Natural killer cell (primary cell): ENCODE data around the gene SLC44A3. TPM values are rescaled to one million over a fixed set of nuclear protein-coding genes. Genes with fewer than 3 reads are reported as not detected.

ENCODE experiments used
- ATAC-seq, 3 donors: fragments of 150-1000 bp in 2 of 3; fragments of 200-7000 bp in 1 of 3; cut with Tn5 transposase; 1 replicate in 1 of 3; 2 replicates in 2 of 3; pipeline ENCODE4 v1.10.0; 2021; ENCODE audit warnings: mild to moderate bottlenecking in 2 of 3, moderate library complexity in 2 of 3
- DNase-seq, 2 donors: peaks; one replicate each; pipeline versions ENCODE4 v3.0.0 to v3.0.0-alpha.2; 2013 to 2021; ENCODE audit warnings: mixed read lengths in 1 of 2
- H3K27ac ChIP-seq: one replicate; pipeline ENCODE4 v1.5.1; 2013; ENCODE audit warnings: mild to moderate bottlenecking, low read length
- H3K27me3 ChIP-seq: one replicate; pipeline ENCODE4 v1.6.1; 2013; ENCODE audit warnings: low read length; ENCODE audit not compliant: control insufficient read depth, insufficient read depth
- H3K36me3 ChIP-seq: one replicate; pipeline ENCODE4 v1.6.1; 2013; ENCODE audit warnings: low read length; ENCODE audit not compliant: control insufficient read depth, insufficient read depth
- H3K4me1 ChIP-seq: one replicate; pipeline ENCODE4 v1.6.1; 2013; ENCODE audit warnings: low read length; ENCODE audit not compliant: control insufficient read depth, insufficient read depth
- H3K4me3 ChIP-seq: one replicate; pipeline ENCODE4 v1.5.1; 2013; ENCODE audit warnings: low read length
- H3K9me3 ChIP-seq: one replicate; pipeline ENCODE4 v1.6.1; 2013; ENCODE audit warnings: low read length; ENCODE audit not compliant: control insufficient read depth, insufficient read depth
- H3K27ac Mint-ChIP-seq, 2 donors: one replicate each; pipeline ENCODE4 v1.8.0; 2022; ENCODE audit warnings: mild to moderate bottlenecking in 2 of 2, mixed read lengths in 2 of 2, moderate library complexity in 1 of 2
- H3K27me3 Mint-ChIP-seq, 2 donors: one replicate each; pipeline ENCODE4 v1.8.0; 2022; ENCODE audit warnings: low read depth in 2 of 2, mixed read lengths in 2 of 2
- H3K36me3 Mint-ChIP-seq: one replicate; pipeline ENCODE4 v1.8.0; 2022; ENCODE audit warnings: mixed read lengths
- H3K4me1 Mint-ChIP-seq, 2 donors: one replicate each; pipeline ENCODE4 v1.8.0; 2022; ENCODE audit warnings: mixed read lengths in 2 of 2
- H3K4me3 Mint-ChIP-seq: one replicate; pipeline ENCODE4 v1.8.0; 2022; ENCODE audit warnings: mild to moderate bottlenecking, moderate library complexity, mixed read lengths
- H3K9me3 Mint-ChIP-seq, 2 donors: one replicate each; pipeline ENCODE4 v1.8.0; 2022; ENCODE audit warnings: mixed read lengths in 2 of 2
- WGBS: methylation state at CpG from one replicate; pipeline ENCODE4 v1.1.7; 2013; ENCODE audit warnings: missing lambda C conversion rate; ENCODE audit not compliant: insufficient coverage; 5-methylcytosine and 5-hydroxymethylcytosine counted together
- intact Hi-C: fragments of 100-400 bp; cut with micrococcal nuclease; formaldehyde crosslinking; loops from one replicate; pipeline ENCODE4 v1.14.2; 2022
- total RNA-seq, 4 donors: library from RNA; stranded (reverse); fragments of 120-200 nt in 1 of 4; gene quantifications; one replicate each; pipeline versions ENCODE4 v1.2.3 to v1.2.4, GENCODE V29; 2013 to 2022
- TF ChIP-seq, protein P1 (sequence below): fragments of 200-600 bp; IDR thresholded peaks from one replicate; pipeline ENCODE4 v1.8.0; 2022; ENCODE audit warnings: antibody characterized with exemption

Gene SLC44A3
- total RNA-seq, 3 donors from 2014 or later (not counting 1 experiment from before 2014, with no cell fraction given) = 0.58 TPM; not detected in 2

DNA sequence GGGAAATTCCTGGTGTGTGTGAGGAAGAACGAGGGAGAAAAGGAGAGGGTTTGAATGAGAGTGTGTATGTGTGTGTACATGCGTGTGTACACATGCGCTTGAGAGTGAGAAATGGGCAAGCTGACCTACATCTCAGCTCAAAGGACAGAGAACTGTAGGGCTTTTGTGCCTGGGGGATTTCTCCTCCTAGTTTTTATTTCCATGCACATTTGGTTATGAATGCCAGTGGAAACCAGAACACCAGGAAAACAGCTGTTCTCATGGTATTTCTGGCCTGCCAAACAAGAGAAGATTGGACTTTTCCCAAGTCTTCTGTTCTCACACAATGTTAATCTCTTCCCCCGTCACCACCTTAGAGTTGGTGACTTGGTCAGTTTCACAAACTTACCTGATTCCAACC is 45.2 kb downstream of the SLC44A3 start:
- intact Hi-C loops = no loop called here
- no peak for ATAC-seq
- H3K27me3 Mint-ChIP-seq = peaks cover 9% of the 10 kb centered on the region in 2 donors

DNA sequence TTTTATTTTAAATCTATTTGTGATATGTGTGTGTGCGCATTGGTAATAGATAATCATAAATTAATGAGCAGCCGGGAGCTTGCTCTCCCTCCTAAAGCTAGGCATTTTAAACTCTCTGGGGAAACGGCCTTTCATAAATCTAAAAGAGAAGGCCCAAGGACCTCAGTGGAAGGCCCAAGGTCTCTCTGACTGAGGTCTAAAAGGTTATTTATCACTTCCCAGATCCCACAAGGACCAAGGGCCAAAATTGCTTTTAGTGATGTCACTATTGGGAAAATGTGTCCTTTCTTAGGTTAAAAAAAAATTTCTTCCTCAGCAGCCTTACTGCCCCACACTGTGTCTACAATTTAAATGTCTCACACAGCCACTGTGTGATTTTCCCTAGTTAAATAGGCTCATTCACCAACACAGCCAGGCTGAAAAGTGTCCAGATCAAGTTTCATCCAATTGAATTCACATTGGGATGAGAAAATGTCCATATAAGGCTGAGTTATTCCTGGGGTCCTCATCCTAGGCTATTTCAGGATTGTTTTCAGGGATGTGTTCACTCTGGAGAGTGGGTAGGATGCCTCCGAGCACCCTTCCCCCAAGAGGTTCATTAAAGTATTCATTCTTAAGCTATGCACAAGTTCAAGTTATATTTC is 46.1 kb downstream of the SLC44A3 start:
- 87% methylated on average over 3 of the region's 4 CpGs for WGBS
- H3K4me3 Mint-ChIP-seq = no peak overlapping the region
- no peak for ATAC-seq

More for the DNA sequence above, 45.2 kb downstream of the SLC44A3 start:
- Histone ChIP-seq H3K4me1 (no peaks in the 10 kb centered on the region), H3K27me3 (no peaks in the 10 kb centered on the region), H3K4me3 (no peak overlapping the region), H3K9me3 (no peaks in the 10 kb centered on the region), H3K36me3 (no peaks in the 10 kb centered on the region), H3K27ac (no peak overlapping the region)
- H3K4me1 Mint-ChIP-seq = no peaks in the 10 kb centered on the region
- H3K27ac Mint-ChIP-seq = no peak overlapping the region
- 92% methylated on average over 4 of the region's 4 CpGs for WGBS
- no peaks in the 10 kb centered on the region for H3K36me3 Mint-ChIP-seq
- no peaks in the 10 kb centered on the region for H3K9me3 Mint-ChIP-seq
- no peak for DNase-seq
- TF ChIP-seq, protein P1, sequence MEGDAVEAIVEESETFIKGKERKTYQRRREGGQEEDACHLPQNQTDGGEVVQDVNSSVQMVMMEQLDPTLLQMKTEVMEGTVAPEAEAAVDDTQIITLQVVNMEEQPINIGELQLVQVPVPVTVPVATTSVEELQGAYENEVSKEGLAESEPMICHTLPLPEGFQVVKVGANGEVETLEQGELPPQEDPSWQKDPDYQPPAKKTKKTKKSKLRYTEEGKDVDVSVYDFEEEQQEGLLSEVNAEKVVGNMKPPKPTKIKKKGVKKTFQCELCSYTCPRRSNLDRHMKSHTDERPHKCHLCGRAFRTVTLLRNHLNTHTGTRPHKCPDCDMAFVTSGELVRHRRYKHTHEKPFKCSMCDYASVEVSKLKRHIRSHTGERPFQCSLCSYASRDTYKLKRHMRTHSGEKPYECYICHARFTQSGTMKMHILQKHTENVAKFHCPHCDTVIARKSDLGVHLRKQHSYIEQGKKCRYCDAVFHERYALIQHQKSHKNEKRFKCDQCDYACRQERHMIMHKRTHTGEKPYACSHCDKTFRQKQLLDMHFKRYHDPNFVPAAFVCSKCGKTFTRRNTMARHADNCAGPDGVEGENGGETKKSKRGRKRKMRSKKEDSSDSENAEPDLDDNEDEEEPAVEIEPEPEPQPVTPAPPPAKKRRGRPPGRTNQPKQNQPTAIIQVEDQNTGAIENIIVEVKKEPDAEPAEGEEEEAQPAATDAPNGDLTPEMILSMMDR = no peak
- no peak overlapping the region for H3K4me3 Mint-ChIP-seq

DNA sequence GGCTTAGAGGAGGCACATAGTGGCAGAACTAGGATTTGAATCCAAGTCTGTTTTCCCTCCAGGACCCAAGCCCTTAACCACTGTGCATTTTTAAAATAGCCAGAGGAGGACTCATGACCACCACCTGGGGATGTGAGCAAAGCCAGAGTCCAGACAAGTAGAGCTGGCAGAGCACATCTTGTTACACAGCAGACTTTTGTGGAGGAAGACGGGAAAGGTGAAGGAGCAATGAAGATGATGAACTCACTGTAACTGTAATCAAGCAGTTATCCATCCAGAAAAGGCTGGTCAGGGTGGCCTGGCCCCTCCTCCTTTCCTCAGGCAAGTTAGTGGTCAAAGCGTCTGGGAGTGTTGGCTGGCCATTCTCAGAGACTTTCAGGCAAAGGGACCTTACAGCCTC is 50.9 kb downstream of the SLC44A3 start:
- Histone ChIP-seq H3K36me3 (no peaks in the 10 kb centered on the region), H3K9me3 (no peaks in the 10 kb centered on the region), H3K4me1 (no peaks in the 10 kb centered on the region), H3K27ac (no peak overlapping the region), H3K4me3 (no peak overlapping the region), H3K27me3 (no peaks in the 10 kb centered on the region)
- no peak overlapping the region for H3K27ac Mint-ChIP-seq
- no peaks in the 10 kb centered on the region for H3K9me3 Mint-ChIP-seq
- no peaks in the 10 kb centered on the region for H3K4me1 Mint-ChIP-seq
- 86% methylated on average over 2 of the region's 2 CpGs for WGBS
- TF ChIP-seq, protein P1 = no peak
- no peak for DNase-seq
- H3K27me3 Mint-ChIP-seq = peaks cover 0 to 2% of the 10 kb centered on the region in 2 donors
- intact Hi-C loops = no loop called here
- H3K36me3 Mint-ChIP-seq = no peaks in the 10 kb centered on the region
- no peak overlapping the region for H3K4me3 Mint-ChIP-seq
- no peak for ATAC-seq

More for the DNA sequence above, 46.1 kb downstream of the SLC44A3 start:
- Mint-ChIP-seq H3K27ac (no peak overlapping the region), H3K4me1 (no peaks in the 10 kb centered on the region), H3K36me3 (no peaks in the 10 kb centered on the region), H3K27me3 (peaks cover 0 to 5% of the 10 kb centered on the region in 2 donors), H3K9me3 (no peaks in the 10 kb centered on the region)
- Histone ChIP-seq H3K36me3 (no peaks in the 10 kb centered on the region), H3K9me3 (no peaks in the 10 kb centered on the region), H3K4me1 (no peaks in the 10 kb centered on the region), H3K27ac (no peak overlapping the region), H3K4me3 (no peak overlapping the region), H3K27me3 (no peaks in the 10 kb centered on the region)
- TF ChIP-seq, protein P1 = no peak
- no peak for DNase-seq
- intact Hi-C loops = no loop called here
